Mesodermal cell (in vitro differentiated cells): Measurements from ENCODE around the gene SESN3.
"Not testable (repeated sequence)": the region's sequence is repeated elsewhere in the genome, so short reads cannot be mapped to it uniquely, and the experiment has no call there.

Source experiments
- H3K27ac ChIP-seq: 2 replicates; pipeline ENCODE4 v1.7.0; 2013; ENCODE audit warnings: mild to moderate bottlenecking, low read depth, low read length, moderate library complexity; ENCODE audit not compliant: severe bottlenecking
- H3K36me3 ChIP-seq: 2 replicates; pipeline ENCODE4 v1.7.1; 2013; ENCODE audit warnings: mild to moderate bottlenecking, low read length, moderate library complexity; ENCODE audit not compliant: control insufficient read depth, insufficient read depth
- H3K4me1 ChIP-seq: one replicate; pipeline ENCODE4 v1.7.1; 2013; ENCODE audit warnings: mild to moderate bottlenecking, low read length; ENCODE audit not compliant: insufficient read depth, control insufficient read depth, poor library complexity, severe bottlenecking
- H3K4me3 ChIP-seq: 2 replicates; pipeline ENCODE4 v1.7.0; 2013; ENCODE audit warnings: low read length, control low read depth, mild to moderate bottlenecking; ENCODE audit not compliant: insufficient read depth, poor library complexity, severe bottlenecking; ENCODE audit errors: extremely low read depth
- H3K9me3 ChIP-seq: 2 replicates; pipeline ENCODE4 v1.7.1; 2013; ENCODE audit warnings: mild to moderate bottlenecking, low read length, moderate library complexity; ENCODE audit not compliant: control insufficient read depth
- WGBS, 2 experiments: methylation state at CpG; one replicate each; pipeline ENCODE4 v1.1.5; 2013; ENCODE audit warnings: missing lambda C conversion rate in 2 of 2; ENCODE audit not compliant: insufficient coverage in 2 of 2; 5-methylcytosine and 5-hydroxymethylcytosine counted together

SESN3 gene

DNA sequence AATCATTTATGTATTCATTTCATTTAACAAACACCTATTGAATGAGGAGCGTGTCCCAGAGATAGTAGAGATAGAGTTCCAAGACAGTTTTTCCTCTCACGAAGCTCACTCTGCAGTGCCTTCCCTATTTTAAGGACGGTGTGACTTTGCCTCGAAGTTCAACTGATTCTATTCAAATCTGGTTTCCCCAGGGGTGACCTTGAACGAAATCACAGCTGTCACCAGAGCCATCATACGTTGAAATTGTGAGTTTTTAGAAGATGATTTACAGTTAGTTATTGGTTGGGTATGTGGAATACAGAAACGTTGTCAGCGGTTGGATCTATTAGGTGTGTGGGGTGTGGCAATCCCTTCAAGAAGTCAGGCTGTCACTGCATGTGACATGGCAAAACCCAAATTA lies 33.9 kb upstream of the SESN3 start:
- Histone ChIP-seq H3K36me3 (no peaks in the 10 kb centered on the region), H3K4me1 (no peaks in the 10 kb centered on the region), H3K27ac (no peak overlapping the region), H3K9me3 (no peaks in the 10 kb centered on the region), H3K4me3 (no peak overlapping the region)
- 93 to 95% methylated on average over 5 to 7 of the region's 8 CpGs for WGBS, 2 experiments

GRCh38 chr11:95262994-95263765 lies 32.2 kb upstream of the SESN3 start:
- Histone ChIP-seq H3K9me3 (no peaks in the 10 kb centered on the region), H3K36me3 (no peaks in the 10 kb centered on the region), H3K27ac (no peak overlapping the region), H3K4me1 (no peaks in the 10 kb centered on the region), H3K4me3 (no peak overlapping the region)
- whole genome bisulfite sequencing, 2 experiments: 91 to 100% methylated on average over 1 to 2 of the region's 2 CpGs

GRCh38 chr11:95257456-95257971 lies 26.5 kb upstream of the SESN3 start:
- Histone ChIP-seq H3K36me3 (no peaks in the 10 kb centered on the region), H3K4me1 (peaks cover 18% of the 10 kb centered on the region), H3K9me3 (no peaks in the 10 kb centered on the region), H3K27ac (no peak overlapping the region), H3K4me3 (no peak overlapping the region)
- WGBS, 2 experiments: 86 to 100% methylated on average over 1 to 3 of the region's 4 CpGs

GRCh38 chr11:95256321-95256779 lies 25.3 kb upstream of the SESN3 start:
- Histone ChIP-seq H3K9me3 (no peaks in the 10 kb centered on the region), H3K4me3 (no peak overlapping the region), H3K4me1 (peaks cover 24% of the 10 kb centered on the region), H3K27ac (no peak overlapping the region), H3K36me3 (no peaks in the 10 kb centered on the region)
- 89 to 97% methylated on average over 5 to 7 of the region's 9 CpGs for whole genome bisulfite sequencing, 2 experiments

- peaks cover 24% of the 10 kb centered on the region for H3K4me1 ChIP-seq
- no peak overlapping the region for H3K27ac ChIP-seq
- no peaks in the 10 kb centered on the region for H3K9me3 ChIP-seq
- H3K4me3 ChIP-seq: no peak overlapping the region
- WGBS, 2 experiments: 42 to 70% methylated on average over 2 of the region's 4 CpGs
- H3K36me3 ChIP-seq: no peaks in the 10 kb centered on the region
These were observed 24.5 kb upstream of the SESN3 start for GRCh38 chr11:95255251-95256145.

- peaks cover 24% of the 10 kb centered on the region for H3K4me1 ChIP-seq
- no peaks in the 10 kb centered on the region for H3K36me3 ChIP-seq
- H3K9me3 ChIP-seq: no peaks in the 10 kb centered on the region
- no peak overlapping the region for H3K27ac ChIP-seq
- no peak overlapping the region for H3K4me3 ChIP-seq
These were observed 23.7 kb upstream of the SESN3 start for GRCh38 chr11:95254716-95255115.

DNA sequence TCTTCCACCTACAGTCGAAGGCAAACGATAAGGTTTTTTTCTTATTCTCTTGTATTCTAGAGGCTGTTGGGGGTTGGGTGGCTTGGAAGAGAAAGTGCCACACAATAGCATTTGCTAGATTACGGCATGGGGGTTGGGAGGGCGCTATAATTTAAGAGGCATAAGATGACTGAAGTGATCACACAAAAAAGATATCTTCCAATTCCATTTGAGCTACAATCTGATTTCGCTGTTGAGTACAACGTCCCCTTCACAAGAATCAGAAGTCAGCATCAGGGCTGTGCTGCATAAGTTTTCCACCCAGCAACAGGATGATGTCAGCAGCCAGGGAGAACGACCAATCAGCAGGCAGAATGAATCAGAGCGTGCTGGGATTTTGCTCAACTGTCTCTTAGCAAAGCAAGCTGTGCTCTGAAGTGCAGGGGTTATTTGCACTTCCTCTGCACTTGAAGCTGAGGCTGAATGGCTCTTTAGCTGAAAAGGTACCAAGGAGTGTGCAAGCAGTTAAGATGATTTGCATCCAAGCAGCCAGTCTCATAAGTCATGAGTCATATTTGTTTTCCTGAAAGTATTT lies 23.2 kb upstream of the SESN3 start:
- H3K27ac ChIP-seq: peak overlapping the region; percentile 52
- no peaks in the 10 kb centered on the region for H3K9me3 ChIP-seq
- no peaks in the 10 kb centered on the region for H3K36me3 ChIP-seq
- H3K4me1 ChIP-seq: peaks cover 24% of the 10 kb centered on the region
- 10 to 19% methylated on average over 4 of the region's 8 CpGs for WGBS, 2 experiments
- no peak overlapping the region for H3K4me3 ChIP-seq

DNA sequence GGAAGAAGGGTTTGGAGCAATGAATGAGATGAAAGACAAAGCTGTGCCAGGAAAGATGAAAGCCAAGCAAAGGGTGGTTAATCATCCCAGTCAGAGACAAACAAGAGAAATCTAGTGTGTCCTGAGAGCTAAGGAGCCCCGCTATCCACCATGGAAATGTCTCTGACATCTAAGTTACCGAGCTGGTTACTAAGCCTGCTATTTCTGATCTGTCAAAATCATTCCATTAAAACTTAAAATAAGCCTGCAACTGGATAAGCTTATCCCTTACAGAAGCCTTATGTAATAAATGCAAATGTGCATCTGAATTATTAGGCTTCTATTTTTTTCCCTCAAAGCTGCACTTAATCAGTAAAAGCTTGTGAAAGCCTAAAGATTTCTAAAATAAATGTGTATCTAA lies 22.1 kb upstream of the SESN3 start:
- no peaks in the 10 kb centered on the region for H3K36me3 ChIP-seq
- peaks cover 24% of the 10 kb centered on the region for H3K4me1 ChIP-seq
- H3K9me3 ChIP-seq: no peaks in the 10 kb centered on the region
- H3K27ac ChIP-seq: no peak overlapping the region
- WGBS, 2 experiments: 100% methylated on average over 1 of the region's 2 CpGs; no CpG with 5 or more reads in 1 of the 2 experiments
- no peak overlapping the region for H3K4me3 ChIP-seq

DNA sequence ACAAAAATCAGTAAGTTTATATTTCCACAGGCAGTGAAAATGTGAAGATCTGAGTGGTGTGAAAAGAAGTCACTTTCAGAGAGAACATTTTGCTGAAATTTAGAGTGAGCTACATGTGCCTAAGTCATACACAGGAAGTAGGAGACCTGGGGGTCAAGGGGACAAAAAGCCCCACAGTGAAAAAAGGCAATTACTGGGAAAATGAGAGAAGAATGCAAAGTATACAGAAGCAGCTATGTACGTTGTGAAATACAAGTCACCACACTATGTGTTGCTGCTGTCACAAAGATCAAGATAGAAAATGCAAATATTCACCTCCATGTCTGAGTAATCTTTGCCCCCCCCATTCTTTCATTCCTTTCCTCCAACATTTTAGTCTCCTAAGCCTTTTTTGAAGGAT lies 21.6 kb upstream of the SESN3 start:
- H3K9me3 ChIP-seq: no peaks in the 10 kb centered on the region
- 57% methylated on average over 1 of the region's 1 CpG; no CpG with 5 or more reads in 1 of the 2 experiments for WGBS, 2 experiments
- no peak overlapping the region for H3K27ac ChIP-seq
- peaks cover 24% of the 10 kb centered on the region for H3K4me1 ChIP-seq
- H3K4me3 ChIP-seq: no peak overlapping the region
- H3K36me3 ChIP-seq: no peaks in the 10 kb centered on the region

GRCh38 chr11:95251896-95252295 lies 20.9 kb upstream of the SESN3 start:
- WGBS, 2 experiments: 83 to 91% methylated on average over 4 to 6 of the region's 6 CpGs
- H3K9me3 ChIP-seq, H3K27ac ChIP-seq, H3K36me3 ChIP-seq, H3K4me3 ChIP-seq: not testable (repeated sequence)
- peaks cover 24% of the 10 kb centered on the region for H3K4me1 ChIP-seq
